Inflammatory macrophage treated with lipopolysaccharide for 1 hour (primary cell): ENCODE measurements around the gene PKNOX2.

Source experiments
- DNase-seq, 2 donors: peaks; one replicate each; pipeline ENCODE4 v3.0.0-alpha.2; 2020 to 2022

The PKNOX2 gene

GRCh38 chr11:125239585-125240560, 75.3 kb downstream of the PKNOX2 start:
- DNase-seq, result no peak

GRCh38 chr11:125241104-125241503, 76.6 kb downstream of the PKNOX2 start:
- DNase-seq, result no peak

GRCh38 chr11:125242141-125242775, 77.7 kb downstream of the PKNOX2 start:
- DNase-seq, result no peak

GRCh38 chr11:125244166-125244565, 79.6 kb downstream of the PKNOX2 start:
- DNase-seq, result no peak

- DNase-seq, result no peak
Measured at GRCh38 chr11:125245299-125245698, 80.7 kb downstream of the PKNOX2 start.

- DNase-seq, result no peak
Measured at GRCh38 chr11:125247431-125247830, 82.9 kb downstream of the PKNOX2 start.

- no peak for DNase-seq
Measured at GRCh38 chr11:125250318-125251213, 86.0 kb downstream of the PKNOX2 start.

- no peak for DNase-seq
Measured at GRCh38 chr11:125251214-125251545, 86.6 kb downstream of the PKNOX2 start.

GRCh38 chr11:125251956-125252355, 87.4 kb downstream of the PKNOX2 start:
- DNase-seq, result no peak

- DNase-seq, result no peak
Measured at GRCh38 chr11:125253289-125253688, 88.7 kb downstream of the PKNOX2 start.

GRCh38 chr11:125253795-125254525, 89.4 kb downstream of the PKNOX2 start:
- no peak for DNase-seq

GRCh38 chr11:125256541-125257189, 92.1 kb downstream of the PKNOX2 start:
- no peak for DNase-seq

GRCh38 chr11:125257190-125257579, 92.6 kb downstream of the PKNOX2 start:
- DNase-seq, result no peak

GRCh38 chr11:125257751-125258150, 93.2 kb downstream of the PKNOX2 start:
- no peak for DNase-seq

GRCh38 chr11:125258291-125259032, 93.9 kb downstream of the PKNOX2 start:
- no peak for DNase-seq

GRCh38 chr11:125261588-125261987, 97.0 kb downstream of the PKNOX2 start:
- no peak for DNase-seq

GRCh38 chr11:125262194-125262829, 97.8 kb downstream of the PKNOX2 start:
- DNase-seq, result no peak

- no peak for DNase-seq
Measured at GRCh38 chr11:125262830-125263218, 98.3 kb downstream of the PKNOX2 start.

- no peak for DNase-seq
Measured at GRCh38 chr11:125263268-125263790, 98.8 kb downstream of the PKNOX2 start.
